ENCODE measurements around the gene CHMP1A.
"Not testable (repeated sequence)": the region's sequence is repeated elsewhere in the genome, so short reads cannot be mapped to it uniquely, and the experiment has no call there.

CHMP1A gene

GRCh38 chr16:89657442-89658220, at the start of gene CHMP1A, which contains the start of gene SPATA33:
Gene CHMP1A (minus strand): TSS chr16:89657708. CDS start chr16:89657588, 120 bp downstream.
Gene SPATA33 (plus strand): TSS chr16:89657836. CDS start chr16:89657912, 76 bp downstream.
- DNase-seq: peak; percentile 51

- no peak for DNase-seq
Observed at GRCh38 chr16:89706518-89707260, 49.2 kb upstream of the CHMP1A start.

- DNase-seq: no peak
Observed at GRCh38 chr16:89705006-89705405, 47.5 kb upstream of the CHMP1A start.

- DNase-seq: no peak
Observed at GRCh38 chr16:89704281-89704680, 46.8 kb upstream of the CHMP1A start.

GRCh38 chr16:89701425-89702406, 44.2 kb upstream of the CHMP1A start, which contains the start of gene SPATA2L:
Gene SPATA2L (minus strand): TSS chr16:89701705. CDS start chr16:89701232, 473 bp downstream.
- DNase-seq: peak; percentile 76

GRCh38 chr16:89700649-89701424, 43.3 kb upstream of the CHMP1A start:
- no peak for DNase-seq

GRCh38 chr16:89700100-89700648, 42.7 kb upstream of the CHMP1A start:
- DNase-seq: peak; percentile 93

- not testable (repeated sequence) for DNase-seq
Observed at GRCh38 chr16:89699629-89700099, 42.2 kb upstream of the CHMP1A start.

- not testable (repeated sequence) for DNase-seq
Observed at GRCh38 chr16:89698717-89699116, 41.2 kb upstream of the CHMP1A start.

GRCh38 chr16:89697616-89698331, 40.3 kb upstream of the CHMP1A start:
- DNase-seq: no peak

GRCh38 chr16:89697161-89697615, 39.7 kb upstream of the CHMP1A start:
- DNase-seq: no peak

GRCh38 chr16:89696670-89697128, 39.2 kb upstream of the CHMP1A start:
- no peak for DNase-seq

GRCh38 chr16:89695875-89696669, 38.6 kb upstream of the CHMP1A start:
- no peak for DNase-seq

GRCh38 chr16:89695086-89695874, 37.8 kb upstream of the CHMP1A start:
- no peak for DNase-seq

GRCh38 chr16:89694784-89695085, 37.2 kb upstream of the CHMP1A start:
- DNase-seq: not testable (repeated sequence)

GRCh38 chr16:89693931-89694783, 36.6 kb upstream of the CHMP1A start:
- DNase-seq: no peak

GRCh38 chr16:89693289-89693731, 35.8 kb upstream of the CHMP1A start:
- no peak for DNase-seq

Data from DMS 273 treated with DMSO at 0.1 percent for 48 hours (cell line).